Activated CD8-positive, alpha-beta memory T cell treated with anti-CD3 and anti-CD28 coated beads, Interleukin-2, amount 50 U/mL, for 48 hours (primary cell): Measurements from ENCODE around the gene ABCC10.
"Not testable (repeated sequence)": the region's sequence is repeated elsewhere in the genome, so short reads cannot be mapped to it uniquely, and the experiment has no call there.

Experiments used
- DNase-seq: peaks from one replicate; pipeline ENCODE4 v3.0.0-alpha.2; 2020

Gene ABCC10

DNA sequence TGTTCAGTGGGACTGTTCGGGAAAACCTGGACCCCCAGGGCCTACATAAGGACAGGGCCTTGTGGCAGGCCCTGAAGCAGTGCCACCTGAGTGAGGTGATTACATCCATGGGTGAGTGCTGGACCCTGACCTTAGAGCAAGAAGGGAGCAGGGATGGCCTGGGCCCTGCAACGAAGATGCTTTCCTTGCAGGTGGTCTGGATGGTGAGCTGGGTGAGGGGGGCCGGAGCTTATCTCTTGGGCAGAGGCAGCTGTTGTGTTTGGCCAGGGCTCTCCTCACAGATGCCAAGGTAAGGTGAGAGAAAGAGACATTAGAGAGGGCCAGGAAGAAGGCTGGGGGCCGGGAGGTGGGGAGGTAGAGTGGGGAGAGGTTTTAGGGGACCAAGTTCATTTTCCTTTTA lies 21.6 kb downstream of the ABCC10 start:
- no peak for DNase-seq

DNA sequence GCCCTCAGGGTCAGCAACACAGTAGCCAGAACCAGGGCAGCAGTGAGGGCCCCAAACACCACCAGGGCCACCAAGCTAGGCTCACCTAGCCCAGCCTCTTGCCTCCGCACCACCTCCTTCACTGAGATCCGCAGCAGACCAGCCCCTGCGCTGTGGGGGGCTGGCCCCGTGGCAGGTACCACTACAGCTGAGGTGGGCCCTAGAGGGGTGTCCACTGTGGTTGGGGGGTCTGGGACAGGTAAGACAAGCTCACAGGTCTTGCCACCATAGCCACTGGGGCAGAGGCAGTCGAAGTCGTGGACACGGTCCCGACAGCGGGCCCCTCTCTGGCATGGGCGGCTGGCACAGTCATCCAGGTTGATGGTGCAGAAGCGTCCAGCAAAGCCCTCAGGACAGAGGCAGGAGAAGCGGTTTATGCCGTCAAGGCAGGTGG lies 23.4 kb downstream of the ABCC10 start:
- no peak for DNase-seq

DNA sequence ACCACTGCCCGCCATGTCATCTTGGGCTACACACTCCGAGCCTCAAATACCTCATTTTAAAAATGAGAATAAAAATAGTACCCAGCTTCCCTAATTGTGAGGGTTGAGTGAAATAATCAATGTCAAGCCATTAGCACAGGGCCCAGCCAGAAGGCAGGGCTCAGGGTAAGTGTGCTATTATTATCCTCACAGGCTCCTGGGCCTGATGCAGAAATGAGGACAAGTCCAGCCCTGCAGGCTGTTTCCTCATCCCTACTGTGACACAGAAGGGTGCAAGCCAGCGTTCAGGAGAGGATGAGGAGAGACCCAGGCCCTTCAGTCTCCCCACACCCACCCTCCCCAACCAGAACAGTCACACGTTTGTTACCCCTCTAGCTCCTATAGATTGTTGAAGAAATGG lies 24.0 kb downstream of the ABCC10 start:
- no peak for DNase-seq

DNA sequence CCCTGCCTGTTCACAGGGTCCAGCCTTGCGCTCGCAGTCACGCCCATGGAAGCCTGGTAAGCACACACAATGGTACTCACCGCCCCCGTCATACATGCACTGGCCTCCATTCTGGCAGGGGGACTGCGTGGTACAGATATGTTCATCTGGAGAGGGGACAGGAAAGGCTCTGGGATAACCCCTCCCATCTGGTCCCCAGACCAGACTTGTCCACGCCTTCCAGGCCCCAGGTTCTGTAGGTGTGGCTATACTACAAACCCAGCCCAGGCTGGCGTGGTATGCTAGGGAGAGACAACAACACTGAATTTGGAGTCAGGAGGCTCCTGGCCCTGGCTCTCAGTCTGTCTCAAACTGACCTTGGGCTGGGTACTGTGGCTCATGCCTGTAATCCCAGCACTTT lies 24.6 kb downstream of the ABCC10 start:
- DNase-seq: no peak

DNA sequence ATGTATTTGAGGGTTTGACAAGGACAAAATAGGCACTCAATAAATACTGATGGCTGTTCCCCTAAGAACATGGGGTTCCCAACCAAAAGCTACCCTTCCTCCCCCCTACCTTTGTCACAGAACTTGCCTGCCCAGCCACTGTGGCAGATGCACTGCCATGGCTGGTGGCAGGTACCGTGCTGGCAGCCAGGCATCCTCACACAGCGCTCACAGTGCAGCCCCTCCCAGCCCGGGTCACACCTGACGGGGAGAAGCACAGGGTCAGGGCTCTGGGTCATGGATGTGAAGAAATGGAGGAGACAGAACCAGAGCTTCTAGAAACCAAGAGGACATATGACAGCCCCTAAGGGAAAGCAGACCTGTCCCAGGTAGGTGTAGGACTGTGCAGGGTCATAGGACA lies 25.6 kb downstream of the ABCC10 start:
- DNase-seq: no peak

DNA sequence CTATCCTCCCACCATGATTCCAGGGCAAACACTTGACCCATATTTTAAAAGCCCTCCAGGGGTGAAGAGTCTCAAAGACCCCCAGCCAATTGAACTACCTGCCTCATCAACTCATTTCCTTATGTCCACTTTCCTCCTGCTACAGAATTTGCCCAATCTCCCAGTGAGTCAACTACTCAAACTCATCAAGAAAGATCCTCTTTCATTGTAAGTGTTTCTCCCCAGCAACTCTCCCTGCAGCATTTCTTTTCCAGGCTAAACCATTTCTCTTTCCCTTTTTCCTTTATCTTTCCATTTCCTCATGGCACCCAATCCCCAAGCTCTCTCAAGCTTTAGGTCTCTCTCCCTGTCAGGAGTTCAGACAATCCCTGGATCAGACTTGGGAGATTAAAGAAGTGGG lies 26.5 kb downstream of the ABCC10 start:
- DNase-seq: no peak

DNA sequence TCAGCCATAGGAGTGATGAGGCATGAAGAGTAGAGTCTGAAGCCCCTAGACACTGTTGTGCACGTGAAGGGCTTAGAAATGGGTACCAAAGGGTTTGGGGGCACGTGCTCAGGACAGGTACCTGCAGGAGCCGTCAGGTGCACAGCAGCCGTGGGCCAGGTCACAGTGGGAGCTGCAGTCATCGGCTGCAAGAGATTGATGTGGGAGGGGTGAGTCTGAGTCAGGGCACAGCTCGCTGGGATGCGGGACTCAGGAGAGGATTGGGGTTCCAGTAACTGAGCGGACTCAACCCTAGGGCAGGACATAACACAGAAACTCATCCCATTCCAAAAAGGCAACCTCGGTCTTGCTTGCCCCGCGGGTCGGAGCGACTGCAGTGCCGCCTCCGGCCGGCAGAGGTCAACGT lies 27.0 kb downstream of the ABCC10 start:
- peak; percentile 85 for DNase-seq

DNA sequence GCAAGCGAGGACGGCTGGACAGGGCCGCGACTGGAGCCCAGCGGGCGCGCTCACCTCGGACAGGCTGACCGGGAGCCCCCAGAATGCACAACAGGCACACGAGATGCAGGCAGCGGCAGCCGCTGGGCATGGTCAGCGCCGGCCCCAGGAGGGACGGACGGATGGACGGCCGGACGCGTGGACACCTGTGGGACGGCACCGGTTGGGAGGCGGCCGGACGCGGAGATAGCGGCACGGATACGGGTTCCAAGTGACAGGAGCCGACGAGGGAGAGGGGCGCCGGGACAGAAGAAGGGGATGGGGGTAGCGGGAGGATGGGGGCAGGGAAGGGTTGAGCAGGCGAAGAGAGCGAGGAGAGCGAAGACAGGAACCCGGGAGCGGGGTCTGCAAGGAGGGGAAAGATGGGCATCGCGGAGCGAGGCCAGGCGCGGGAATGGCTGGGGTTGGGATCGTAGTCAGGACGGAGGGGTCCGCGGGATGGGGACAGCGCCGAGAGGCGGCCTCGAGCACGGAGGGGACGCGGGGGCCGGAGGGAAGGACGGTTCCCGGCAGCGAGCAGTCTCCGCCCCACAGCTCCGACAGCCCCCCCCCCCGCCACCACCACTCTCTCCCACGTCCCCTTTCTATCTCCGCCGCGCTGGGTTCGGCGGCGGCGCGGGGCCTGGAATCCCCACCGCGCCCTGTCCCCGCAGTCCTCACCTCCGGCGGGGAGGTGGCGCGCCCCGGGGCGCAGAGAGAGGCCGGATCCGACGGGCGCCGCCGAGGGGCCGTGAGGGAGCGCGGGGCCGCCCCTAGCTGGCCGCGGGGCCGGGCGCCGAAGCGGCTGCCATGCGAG lies 27.6 kb downstream of the ABCC10 start:
- DNase-seq: peak; percentile 67

DNA sequence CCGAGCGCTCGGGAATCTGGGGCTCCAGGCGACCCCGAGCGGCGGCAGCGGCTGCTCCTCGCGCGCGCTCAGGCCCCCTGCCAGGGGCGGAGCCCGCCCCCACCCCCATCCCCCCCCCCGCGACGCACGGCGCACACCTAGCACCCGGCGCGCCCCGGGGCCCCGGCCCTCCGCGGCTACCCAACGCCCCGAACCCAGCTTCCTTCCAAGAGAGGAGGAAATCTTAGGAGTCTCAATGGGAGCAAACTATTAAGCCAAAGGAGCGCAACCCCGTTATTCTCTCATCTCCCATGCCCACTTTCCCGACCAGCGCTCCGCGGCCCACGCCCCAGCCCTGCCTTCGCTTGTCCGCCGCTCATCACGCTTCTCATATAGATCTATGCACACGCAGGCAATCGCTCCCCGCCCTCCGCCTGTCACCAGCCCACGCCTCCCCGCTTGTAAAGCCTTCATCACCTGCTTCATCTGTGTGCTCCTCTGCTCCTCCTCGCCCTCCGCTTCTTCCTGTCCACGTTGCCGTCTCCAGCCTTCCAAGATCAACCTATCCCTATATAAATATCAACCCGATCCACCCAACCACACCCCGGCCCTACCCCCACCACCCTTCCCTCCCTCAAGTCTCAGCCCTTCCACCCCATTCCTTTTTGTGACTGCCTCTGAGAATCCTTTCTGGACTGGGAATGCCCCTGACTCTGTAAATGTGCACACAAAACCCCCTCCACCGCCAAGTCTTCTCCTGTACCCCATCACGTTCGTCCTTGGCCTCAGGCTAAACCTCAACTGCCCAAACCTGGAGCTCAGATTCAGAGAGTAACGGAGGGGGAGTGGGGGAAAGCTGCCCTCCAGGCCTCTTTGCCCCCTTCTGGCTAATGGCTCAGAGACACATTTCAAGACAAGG lies 28.4 kb downstream of the ABCC10 start, which contains the start of gene DLK2:
TSS of gene DLK2 (minus strand) at position 18 of the 898 bp plus-strand sequence. CDS start 723 bp downstream, outside the sequence.
- DNase-seq: peak; percentile 78

DNA sequence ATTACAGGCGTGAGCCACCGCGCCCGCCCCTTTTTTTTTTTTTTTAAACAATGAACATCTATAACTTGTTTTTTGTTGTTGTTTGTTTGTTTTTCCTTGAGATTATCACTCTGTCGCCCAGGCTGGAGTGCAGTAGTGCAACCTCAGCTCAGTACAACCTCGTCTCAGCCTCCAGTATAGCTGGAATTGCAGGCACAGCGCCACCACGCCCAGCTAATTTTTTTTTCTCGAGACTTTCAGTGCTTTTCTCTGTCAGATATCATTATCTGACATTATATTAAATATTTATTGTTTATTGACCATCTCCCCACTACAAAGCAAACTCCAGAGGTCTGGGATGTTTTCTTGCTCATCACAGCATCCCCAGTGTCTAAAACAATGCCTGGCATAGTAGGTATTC lies 30.3 kb downstream of the ABCC10 start:
- DNase-seq: no peak

DNA sequence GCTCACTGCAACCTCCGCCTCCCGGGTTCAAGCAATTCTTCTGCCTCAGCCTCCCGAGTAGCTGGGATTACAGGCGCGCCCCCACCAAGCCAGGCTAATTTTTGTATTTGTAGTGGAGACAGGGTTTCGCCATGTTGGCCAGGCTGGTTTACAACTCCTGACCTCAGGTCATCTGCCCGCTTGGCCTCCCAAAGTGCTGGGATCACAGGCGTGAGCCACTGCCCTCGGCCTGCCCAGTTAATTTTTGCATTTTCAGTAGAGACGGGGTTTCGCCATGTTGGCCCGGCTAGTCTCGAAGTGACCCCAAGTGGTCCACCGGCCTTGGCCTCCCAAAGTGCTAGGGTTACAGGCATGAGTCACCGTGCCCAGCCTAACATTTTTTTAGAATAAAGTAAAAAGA lies 30.8 kb downstream of the ABCC10 start:
- not testable (repeated sequence) for DNase-seq

DNA sequence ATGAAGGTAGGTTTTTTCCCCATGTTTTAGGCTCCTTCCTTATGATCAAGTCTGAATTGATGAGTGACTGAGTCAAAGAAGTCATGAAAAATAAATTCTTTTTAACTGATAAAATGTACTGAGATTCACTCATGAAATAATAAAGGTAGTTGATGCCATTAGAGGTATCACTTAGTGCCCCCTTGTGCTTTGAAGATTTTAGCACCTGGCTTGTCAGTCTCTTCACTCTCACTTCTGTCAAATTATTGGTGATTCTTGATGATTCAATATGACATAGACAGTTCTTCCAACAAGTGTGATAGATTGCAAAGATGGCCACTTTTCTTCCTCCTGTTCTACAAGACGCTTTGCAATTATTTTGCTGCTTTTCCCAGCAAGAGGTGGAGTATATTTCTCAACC lies 32.2 kb downstream of the ABCC10 start:
- DNase-seq: no peak

DNA sequence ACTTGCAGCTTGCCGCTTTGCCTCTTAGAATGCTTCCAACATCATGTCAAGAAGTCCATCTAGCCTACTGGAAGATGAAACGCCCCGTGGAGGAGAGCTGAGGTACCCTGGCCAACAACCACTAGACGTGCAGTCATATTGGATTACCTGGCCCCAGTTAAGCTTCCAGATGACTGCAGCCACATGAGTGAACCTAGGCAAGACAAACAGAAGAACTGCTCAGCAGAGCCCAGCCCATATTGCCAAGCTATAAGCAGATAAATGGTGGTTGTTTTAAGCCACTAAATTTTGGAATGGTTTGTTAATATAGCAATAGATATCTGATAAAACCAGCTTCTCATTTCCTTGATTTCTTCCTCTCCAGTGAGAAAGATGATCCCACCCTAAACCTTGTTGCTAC lies 32.7 kb downstream of the ABCC10 start:
- no peak for DNase-seq

DNA sequence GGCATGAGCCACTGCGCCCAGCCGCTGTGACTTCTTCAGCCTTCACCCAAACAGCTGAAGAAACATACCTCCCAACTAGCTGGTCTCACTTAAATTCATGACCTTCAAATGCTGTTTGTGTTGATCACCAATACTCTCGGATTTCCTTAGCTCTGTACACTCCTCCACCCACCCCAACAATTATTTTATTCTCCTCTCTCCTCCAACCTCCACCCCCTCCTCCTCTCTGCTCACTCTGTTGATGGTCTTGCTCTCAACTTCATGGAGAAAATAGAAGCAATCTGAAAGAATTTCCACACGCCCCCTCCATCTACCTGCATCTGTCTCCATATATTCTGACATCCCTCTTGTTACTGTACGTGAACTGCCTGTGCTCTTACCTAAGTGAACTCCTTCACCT lies 34.6 kb downstream of the ABCC10 start:
- DNase-seq: no peak

DNA sequence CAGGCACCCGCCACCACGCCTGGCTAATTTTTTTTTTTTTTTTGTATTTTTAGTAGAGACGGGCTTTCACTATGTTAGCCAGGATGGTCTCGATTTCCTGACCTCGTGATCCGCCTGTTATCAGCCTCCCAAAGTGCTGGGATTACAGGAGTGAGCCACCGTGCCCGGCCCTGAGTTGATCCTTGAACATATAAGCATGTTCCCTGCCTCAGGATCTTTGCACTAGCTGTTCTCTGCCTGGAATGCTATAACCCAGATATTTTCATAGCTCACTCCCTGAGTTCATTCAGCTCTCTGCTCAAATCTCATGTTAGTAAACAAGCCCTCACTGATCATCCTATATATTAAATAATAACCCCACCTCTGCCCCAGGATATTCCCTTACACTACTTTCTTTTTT lies 37.0 kb downstream of the ABCC10 start:
- DNase-seq: no peak

DNA sequence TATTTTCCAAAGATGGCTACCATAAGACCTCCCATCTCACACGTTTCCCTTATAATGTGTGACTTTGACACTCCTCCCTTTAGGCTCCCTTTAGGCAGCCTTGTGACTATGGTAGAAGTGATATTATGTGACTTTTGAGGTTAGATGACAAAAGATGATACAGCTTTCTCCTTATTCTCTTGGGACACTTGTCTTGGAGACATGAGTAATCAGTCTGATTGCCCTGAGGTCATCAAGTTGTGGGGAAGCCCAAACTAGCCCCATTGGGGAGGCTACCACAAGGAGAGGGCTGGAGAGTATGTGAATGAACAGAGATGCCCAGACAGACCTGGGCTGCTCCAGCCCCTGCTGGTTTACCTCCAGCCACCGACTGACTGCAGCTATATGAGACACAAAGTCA lies 38.6 kb downstream of the ABCC10 start:
- DNase-seq: no peak

DNA sequence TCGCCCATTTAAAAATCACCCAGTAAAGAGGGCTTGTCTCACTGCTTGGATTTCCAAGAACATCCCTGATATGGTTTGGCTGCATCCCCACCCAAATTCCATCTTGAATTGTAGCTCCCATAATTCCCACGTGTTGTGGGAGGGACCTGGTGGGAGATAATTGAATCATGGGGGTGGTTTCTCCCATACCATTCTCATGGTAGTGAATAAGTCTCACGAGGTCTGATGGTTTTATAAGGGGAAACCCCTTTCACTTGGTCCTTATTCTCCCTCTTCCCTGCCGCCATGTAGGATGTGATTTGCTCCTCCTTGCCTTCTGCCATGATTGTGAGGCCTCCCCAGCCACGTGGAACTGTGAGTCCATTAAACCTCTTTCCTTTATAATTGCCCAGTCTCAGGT lies 39.9 kb downstream of the ABCC10 start:
- DNase-seq: not testable (repeated sequence)

DNA sequence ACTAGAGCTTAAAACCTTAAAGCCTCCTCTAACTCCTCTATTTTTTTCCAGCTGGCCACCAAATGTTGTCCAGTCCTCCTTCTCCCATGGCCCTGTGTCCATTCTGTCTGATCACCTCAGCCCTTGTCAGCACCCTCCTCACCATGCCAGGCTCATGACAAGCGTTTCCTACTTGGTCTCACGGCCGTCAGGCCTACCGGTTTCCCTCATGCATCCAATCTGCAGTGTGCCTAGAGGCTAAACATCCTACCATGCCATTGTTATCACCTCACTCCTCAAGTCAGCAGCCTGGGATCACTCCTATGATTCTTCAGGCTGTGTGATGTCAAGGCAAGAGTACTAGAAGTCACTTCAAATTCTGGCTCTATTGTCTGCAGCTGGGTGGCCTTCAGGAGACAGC lies 40.4 kb downstream of the ABCC10 start:
- DNase-seq: no peak

DNA sequence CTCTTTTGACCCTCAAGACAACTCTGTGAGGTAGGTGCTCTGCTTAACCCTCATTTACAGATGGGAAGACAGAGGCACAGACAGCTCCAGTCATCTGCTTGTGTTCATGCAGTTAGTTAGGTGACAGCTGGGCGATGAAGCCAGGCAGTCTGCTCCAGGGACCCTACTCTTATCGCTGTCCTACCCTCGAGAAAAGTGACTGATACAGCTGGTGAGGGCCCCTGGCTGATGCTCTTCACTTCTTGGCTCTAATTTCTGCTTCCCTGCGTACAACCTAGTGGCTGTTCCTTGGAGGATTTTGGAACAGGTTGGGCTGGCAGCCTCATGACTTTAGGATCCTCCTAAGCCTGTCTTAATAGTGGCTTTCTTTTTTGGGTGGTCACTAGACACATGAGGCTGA lies 40.9 kb downstream of the ABCC10 start:
- DNase-seq: no peak

DNA sequence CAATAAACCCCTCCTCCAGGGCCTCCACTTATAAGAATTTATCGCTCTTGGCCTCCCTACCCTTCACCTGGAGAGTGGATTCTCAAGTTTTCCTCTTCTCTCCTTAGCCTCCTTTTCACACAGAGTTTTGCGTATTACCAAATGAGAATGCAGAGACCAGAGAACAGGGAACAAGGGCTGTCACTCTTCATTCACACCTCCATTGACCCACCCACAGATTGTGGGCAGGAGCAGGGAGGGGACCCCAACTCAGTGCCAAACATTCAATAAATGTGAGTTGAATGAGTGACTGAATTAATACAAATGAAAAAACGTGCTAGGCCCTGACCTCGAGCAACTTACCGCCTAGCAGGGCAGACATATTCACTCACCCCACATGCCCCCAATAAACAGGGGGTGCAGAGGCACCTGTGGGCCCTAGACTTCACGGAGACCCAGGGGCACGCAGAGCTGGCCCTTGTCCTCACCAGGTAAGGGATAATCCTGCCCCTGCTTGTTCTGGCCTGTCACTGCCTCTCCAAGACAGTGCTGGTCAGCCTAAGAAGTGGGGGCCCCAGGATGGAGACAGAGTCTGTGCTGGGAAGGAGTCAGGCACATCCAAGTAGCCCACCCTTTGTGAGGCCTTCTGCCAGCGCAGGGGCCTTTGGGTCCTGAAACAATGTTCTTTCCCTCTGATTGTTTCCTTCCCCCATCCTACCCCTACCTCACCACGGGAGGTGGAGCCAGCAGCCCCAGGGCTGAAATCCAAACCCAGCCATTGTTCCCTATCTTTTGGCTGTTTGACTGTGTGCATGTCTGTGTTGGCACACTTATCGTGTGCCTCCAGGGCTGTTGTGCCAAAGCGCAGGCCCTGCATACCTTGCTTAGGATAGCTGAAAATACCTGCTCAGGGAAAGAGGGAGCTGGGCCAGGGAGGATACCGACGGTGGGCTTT lies 41.7 kb downstream of the ABCC10 start:
- DNase-seq: no peak

DNA sequence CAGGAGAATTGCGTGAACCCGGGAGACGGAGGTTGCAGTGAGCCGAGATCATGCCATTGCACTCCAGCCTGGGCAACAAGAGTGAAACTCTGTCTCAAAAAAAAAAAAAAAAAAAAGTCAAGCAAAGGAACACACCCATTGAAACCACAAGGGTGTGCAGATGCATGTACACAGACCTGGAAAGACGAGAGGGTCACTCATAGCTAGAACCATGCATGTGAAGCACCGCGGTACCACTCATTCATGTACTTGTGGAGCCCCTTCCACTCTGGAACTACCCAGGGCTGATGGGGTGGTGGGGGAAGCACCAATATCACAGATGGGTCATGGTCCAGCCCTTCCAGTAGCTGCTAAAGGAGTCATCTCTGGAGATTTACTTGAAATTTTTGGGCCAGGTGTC lies 42.6 kb downstream of the ABCC10 start:
- DNase-seq: no peak

DNA sequence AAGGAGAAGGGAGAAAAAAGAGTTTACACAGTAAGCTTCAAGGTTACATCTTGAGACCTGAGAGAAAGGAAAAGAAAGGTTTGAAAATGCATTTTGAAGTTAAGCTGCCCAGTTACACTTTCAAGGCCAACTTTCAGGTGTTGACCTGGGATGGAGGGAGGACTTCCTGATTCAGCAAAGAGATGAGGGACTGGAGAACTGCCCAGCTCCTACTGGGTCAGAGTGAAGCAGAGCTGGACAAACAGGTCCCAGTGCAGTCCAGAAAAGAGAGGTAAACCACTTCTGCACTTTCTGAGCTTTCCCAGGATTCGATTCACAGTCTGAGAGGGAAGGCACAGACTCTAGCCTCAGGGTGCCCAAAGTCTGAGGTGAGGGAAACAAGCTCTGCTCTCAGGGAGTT lies 44.1 kb downstream of the ABCC10 start:
- no peak for DNase-seq

DNA sequence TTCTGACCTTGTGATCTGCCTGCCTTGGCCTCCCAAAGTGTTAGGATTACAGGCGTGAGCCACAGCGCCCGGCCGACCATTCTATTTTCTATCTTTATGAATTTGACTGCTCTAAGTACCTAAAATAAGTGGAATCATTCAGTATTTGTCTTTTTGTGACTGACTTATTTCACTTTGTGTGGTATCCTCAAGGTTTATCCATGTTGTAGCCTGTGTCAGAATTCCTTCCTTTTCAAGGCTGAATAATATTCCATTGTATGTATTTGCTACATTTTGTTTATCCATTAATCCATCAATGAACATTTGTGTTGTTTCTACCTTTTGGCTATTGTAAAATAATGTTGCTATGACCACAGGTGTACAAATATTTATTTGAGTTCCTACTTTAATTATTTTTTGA lies 45.2 kb downstream of the ABCC10 start:
- no peak for DNase-seq
